ENCODE data around the gene TPP1.

TPP1 gene

DNA sequence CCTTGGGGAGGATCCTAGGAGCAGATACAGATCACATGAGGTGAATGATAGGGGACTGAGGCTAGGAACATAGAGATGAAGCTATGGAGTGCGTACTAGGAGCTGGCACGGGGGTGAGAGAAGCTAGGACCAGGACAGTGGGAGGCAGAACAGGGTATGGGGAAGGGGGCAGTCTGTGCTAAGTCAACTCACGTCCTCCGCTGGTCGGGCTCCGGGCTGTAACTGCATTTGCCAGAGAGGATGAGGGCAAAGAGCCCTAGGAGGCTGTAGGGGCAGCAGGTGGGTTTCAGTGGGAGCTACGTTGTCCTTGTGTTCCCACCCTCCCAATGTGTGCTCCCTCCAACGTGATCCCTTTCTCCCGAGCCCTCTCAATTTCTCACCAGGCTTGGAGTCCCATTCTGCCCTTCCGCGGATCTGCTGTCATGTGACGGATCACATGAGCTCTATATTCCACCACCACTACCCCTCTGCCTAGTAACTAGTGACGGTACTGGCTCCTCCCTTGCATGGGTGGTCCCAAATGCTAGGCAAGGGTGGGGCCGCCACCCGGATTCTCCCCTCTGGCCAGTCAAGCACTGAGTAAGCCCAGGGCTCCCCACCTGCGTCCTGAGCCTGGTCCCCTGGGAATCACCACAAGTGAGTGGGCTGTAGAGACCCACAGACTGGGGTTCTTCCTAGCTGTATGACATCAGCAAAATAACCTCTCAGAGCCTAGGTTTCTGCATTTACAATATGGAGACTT lies at the start of gene TPP1:
TSS of gene TPP1 (minus strand) at position 419 of the 742 bp plus-strand sequence. CDS start at position 397, 22 bp downstream.
- DNase-seq (ENCODE audit: low read depth in 3 of 3, low spot score in 1 of 3) = peak; percentile 64 to 75 (median 68)

DNA sequence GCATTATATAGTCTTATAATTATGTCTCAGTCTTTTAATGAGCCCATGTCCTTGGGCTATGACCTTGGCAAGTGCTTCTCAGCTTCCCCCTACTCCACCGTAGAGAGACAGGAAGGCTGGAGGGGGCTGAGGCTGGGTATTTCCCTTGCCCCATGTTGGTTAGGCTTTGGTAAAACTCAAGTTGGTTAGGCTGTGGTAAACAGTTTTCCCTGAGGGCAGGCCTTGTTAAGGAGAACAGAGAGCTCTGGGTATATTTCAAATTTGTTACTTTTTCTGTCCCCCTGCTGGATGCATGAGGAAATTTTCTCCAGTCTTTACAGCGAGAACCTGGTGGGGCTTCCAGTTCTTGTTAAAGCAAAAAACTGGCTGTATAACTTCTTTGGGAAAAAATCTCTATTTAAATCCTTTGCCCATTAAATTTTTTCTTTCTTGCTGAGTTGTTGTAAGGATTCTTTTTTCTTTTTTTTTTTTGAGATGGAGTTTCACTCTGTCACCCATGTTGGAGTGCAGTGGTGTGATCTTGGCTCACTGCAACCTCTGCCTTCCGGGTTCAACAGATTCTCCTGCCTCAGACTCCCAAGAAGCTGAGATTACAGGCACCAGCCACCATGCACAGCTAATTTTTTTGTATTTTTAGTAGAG lies 48.6 kb upstream of the TPP1 start:
- DNase-seq (ENCODE audit: low read depth in 3 of 3, low spot score in 1 of 3) = peak in 1 of 3 donors; percentile 16

DNA sequence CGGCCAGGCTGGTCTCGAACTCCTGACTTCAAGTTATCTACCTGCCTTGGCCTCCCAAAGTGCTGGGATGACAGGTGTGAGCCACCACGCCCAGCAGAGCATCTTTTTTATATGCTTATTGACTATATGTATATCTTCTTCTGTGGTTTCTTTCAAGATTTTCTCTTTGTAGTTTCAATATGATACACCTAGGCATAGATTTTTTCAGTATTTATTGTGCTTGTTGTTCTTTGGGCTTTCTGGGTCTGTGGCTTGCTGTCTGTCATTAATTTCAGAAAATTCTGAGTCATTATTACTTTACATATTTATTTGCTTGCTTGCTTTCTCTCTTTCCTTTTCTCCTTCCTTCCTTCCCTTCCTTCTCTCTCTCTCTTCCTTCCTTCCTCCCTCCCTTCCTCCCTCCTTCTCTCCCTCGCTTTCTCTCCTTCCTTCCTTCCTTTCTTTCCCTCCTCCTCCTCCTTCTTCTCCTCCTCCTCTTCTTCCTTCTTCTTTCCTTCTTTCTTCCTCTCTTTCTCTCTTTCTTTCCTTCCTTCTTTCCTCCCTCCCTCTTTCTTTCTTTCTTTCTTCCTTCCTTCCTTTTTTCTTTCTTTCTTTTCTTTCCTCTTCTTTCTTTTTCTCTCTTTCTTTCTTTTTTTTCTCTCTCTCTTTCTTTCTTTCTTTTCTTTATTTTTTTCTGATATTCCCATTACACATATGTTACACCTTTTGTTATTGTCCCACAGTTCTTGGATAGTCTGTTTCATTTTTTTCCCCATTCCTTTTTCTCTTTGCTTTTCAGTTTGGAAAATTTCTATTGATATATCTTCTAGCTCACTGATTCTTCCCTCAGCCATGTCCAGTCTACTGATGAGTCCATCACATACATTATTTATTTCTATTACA lies 47.3 kb upstream of the TPP1 start:
- no peak for DNase-seq (ENCODE audit: low read depth in 3 of 3, low spot score in 1 of 3)

- DNase-seq (ENCODE audit: low read depth in 3 of 3, low spot score in 1 of 3) = no peak
These were observed 45.3 kb upstream of the TPP1 start for GRCh38 chr11:6664551-6664950.

GRCh38 chr11:6663794-6664469 lies 44.7 kb upstream of the TPP1 start:
- DNase-seq (ENCODE audit: low read depth in 3 of 3, low spot score in 1 of 3) = no peak

DNA sequence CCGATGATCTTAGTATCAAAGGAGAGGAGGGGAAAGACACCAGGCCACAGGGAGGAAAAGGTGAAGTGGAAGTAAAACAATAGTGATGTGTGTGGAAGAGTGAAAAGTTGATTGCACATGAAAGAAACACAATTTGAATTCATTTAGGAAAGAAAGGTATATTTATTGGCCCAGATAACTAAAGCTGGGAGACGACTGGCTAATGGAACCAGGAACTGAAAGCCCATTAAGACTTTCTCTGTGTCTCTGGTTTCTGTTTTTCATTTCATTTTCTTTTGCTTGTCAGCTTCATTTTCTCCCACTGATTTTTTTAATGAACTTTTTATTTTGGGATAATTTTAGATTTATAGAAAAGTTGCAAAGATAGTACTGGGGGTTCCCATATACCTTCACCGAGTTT lies 41.5 kb upstream of the TPP1 start:
- DNase-seq (ENCODE audit: low read depth in 3 of 3, low spot score in 1 of 3) = no peak

DNA sequence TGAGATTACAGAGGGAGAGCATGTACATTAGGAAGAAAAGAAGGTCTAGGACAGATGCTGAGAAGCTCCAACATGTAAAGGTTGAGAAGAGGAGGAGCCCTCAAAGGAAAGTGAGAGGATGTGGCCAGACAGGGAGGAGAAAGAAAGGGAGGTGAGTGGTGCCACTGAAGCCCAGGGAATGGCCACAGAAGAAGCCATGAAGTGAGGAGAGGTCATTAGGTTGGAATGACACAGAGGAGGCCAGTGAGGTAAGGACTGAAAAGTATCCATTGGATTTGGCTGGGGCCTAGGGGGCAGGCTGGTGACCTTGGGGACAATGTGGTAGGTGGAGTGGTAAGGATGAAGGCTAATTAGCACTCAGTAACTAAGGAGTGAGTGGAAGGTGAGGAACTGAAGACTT lies 39.4 kb upstream of the TPP1 start:
- DNase-seq (ENCODE audit: low read depth in 3 of 3, low spot score in 1 of 3) = no peak

DNA sequence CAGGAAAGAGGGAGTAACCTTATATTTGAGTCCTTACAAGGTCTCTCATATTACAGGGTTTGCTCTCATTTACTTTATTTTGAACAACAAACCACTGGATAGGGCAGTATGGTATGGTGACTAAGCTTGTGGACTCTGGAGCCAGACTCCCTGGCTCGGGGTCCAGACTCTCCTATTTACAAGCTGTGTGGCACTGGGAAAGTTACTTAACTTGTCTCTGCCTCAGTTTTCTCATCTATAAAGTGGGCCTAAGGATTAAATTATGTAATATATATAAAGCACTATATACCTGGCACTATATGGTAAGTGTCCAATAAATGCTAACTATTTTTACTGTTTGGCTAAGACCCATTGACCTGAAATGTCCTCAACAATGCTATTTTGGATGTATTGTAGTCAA lies 38.1 kb upstream of the TPP1 start:
- no peak for DNase-seq (ENCODE audit: low read depth in 3 of 3, low spot score in 1 of 3)

- DNase-seq (ENCODE audit: low read depth in 3 of 3, low spot score in 1 of 3) = no peak
These were observed 37.7 kb upstream of the TPP1 start for GRCh38 chr11:6656936-6657335.

DNA sequence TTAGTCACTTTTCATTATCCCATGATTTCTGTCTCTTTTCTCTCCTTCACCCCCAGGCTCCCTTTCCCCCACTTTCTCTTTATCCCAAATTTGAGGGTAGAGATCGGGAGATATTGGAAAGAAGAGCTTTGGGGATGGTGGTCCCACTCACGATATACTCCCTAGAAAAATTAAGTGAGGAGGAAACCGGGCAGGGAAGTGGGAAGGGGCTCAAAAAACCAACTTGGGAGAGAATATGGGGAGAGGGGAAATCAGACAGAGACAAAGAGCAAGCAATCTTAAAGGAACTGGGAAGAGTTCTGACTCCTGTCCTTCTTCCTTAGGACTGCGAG lies 37.3 kb upstream of the TPP1 start:
- DNase-seq (ENCODE audit: low read depth in 3 of 3, low spot score in 1 of 3) = no peak

- DNase-seq (ENCODE audit: low read depth in 3 of 3, low spot score in 1 of 3) = no peak
These were observed 36.8 kb upstream of the TPP1 start, which contains the start of gene DCHS1 for GRCh38 chr11:6655790-6656583. TSS of gene DCHS1 (minus strand) at chr11:6655809. CDS start at chr11:6641613, 14,196 bp downstream.

GRCh38 chr11:6655020-6655789 lies 36.0 kb upstream of the TPP1 start:
- DNase-seq (ENCODE audit: low read depth in 3 of 3, low spot score in 1 of 3) = peak in 1 of 3 donors; percentile 24

GRCh38 chr11:6654281-6655019 lies 35.2 kb upstream of the TPP1 start:
- DNase-seq (ENCODE audit: low read depth in 3 of 3, low spot score in 1 of 3) = no peak

DNA sequence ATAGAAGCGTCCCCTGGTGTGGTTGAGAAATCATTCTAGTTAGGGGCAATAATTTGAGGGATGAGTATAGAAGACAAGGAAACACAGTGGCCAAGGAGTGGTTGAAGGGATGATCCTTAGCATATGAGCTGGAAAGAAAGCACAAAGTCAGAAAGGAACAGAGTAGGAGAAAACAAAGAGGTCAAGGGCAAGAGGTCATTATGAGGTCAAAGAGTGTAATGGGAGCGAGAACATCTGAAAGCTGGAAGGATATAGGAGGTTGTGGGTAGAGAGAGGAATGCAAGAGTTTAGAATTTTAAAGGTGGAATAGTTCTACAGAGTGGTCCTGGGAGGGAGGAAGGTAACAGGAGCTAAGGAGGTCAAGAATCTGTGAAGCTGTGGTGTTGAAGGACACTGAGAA lies 34.4 kb upstream of the TPP1 start:
- no peak for DNase-seq (ENCODE audit: low read depth in 3 of 3, low spot score in 1 of 3)

DNA sequence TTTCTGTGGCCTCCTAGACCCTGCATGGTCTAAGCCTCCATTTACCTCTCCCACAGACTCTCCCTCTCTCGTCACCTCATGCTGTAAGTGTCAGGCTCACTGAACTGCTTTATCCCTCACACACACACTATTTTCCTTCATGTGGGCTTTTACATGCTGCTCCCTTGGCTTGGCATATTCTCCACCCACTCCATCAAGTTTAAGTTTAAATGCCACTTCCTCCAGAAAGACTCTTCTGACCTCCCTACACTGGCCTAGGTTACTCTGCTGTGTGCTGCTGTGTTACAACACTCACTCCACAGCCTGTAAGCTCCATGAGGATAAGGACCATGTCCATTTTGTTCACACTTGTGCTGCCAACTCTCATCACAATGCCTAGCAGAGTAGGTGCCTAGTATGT lies 33.9 kb upstream of the TPP1 start:
- no peak for DNase-seq (ENCODE audit: low read depth in 3 of 3, low spot score in 1 of 3)

GRCh38 chr11:6652182-6652581 lies 33.0 kb upstream of the TPP1 start:
- DNase-seq (ENCODE audit: low read depth in 3 of 3, low spot score in 1 of 3) = no peak

DNA sequence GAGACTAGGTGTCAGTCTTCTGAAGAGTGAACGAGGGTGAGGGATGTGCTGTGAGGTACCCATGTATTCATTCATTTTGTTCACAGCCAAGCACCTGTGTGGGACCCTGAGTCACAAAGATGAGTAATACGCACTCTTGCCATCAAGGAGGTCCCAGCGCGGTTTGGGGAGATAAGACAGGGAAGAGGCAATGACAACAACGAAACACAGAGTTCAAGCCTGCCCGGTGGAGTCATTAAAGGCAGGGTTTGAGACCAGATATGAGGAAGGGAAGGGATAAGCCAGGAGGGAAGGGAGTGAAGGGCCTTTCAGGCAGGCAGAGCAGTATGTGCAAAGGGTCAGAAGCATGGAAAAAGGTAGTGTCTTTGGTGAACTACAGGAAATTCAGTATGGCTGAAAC lies 31.8 kb upstream of the TPP1 start:
- no peak for DNase-seq (ENCODE audit: low read depth in 3 of 3, low spot score in 1 of 3)

DNA sequence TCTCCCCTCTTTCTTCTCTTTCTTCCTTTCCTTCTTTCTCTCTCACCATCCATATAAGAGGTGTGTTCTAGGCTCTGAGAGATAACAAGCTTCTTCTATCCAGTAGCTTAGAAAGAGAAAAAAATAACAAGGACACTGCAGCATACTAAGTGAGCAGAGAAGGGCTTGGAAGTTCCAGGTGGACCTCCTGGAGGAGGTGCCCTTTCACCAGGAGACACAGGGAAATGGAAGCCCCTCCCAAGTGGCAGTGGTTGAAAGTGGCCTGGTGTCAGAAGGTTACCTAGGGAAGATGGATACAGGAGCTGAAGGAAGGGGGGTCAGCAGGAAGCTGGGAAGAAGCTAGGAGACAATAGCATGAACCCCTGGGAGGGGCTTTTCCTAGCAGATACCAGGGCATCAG lies 30.9 kb upstream of the TPP1 start:
- no peak for DNase-seq (ENCODE audit: low read depth in 3 of 3, low spot score in 1 of 3)

DNA sequence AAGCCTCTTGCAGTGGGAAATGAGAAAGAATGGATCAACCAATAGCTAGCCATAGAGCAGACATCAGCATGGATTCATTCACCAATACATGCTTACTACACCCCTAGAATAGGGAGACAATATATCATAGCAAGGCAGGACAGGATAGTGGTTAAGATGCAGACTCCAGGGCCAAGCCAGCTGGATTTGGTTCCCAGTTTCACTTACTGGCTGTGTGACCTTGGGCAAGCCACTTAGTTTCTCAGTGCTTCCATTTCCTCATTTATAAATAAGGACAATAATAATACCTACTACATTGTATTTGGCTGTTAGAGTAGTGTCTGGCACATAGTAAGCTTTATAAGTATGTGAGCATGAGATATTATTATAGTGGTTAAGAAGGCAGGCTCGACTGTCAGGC lies 29.3 kb upstream of the TPP1 start:
- DNase-seq (ENCODE audit: low read depth in 3 of 3, low spot score in 1 of 3) = no peak

All from stimulated activated CD4-positive, alpha-beta T cell treated with anti-CD3 and anti-CD28 coated beads, TNF-alpha, amount 100 ng/mL, for 1 hour (primary cell).